ENCODE data around the gene TET1.

DNA sequence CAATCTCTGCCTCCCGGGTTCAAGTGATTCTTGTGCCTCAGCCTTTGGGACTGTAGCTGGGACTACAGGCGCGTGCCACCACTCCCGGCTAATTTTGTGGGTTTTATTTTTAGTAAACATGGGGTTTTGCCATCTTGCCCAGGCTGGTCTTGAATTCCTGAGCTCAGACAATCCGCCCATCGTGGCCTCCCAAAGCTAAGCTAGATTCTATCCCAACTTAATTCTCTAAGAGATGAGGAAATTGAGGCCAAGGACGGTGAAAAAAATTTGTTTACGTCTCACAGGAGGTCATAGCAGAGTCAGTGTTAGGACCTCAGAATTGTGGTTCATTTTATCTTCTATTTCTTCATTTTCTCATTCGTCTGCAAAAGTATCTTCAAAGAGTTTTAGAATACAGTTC, 167.0 kb downstream of the TET1 start:
- TF ChIP-seq, protein P1, sequence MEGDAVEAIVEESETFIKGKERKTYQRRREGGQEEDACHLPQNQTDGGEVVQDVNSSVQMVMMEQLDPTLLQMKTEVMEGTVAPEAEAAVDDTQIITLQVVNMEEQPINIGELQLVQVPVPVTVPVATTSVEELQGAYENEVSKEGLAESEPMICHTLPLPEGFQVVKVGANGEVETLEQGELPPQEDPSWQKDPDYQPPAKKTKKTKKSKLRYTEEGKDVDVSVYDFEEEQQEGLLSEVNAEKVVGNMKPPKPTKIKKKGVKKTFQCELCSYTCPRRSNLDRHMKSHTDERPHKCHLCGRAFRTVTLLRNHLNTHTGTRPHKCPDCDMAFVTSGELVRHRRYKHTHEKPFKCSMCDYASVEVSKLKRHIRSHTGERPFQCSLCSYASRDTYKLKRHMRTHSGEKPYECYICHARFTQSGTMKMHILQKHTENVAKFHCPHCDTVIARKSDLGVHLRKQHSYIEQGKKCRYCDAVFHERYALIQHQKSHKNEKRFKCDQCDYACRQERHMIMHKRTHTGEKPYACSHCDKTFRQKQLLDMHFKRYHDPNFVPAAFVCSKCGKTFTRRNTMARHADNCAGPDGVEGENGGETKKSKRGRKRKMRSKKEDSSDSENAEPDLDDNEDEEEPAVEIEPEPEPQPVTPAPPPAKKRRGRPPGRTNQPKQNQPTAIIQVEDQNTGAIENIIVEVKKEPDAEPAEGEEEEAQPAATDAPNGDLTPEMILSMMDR (IDR thresholded peaks at IDR 0.05) = no peak
- TF ChIP-seq POLR2AphosphoS5 (IDR thresholded peaks at IDR 0.05) = no peak
